ENCODE data around the gene HIVEP1. TPM values are rescaled to one million over a fixed set of nuclear protein-coding genes. Genes with fewer than 3 reads are reported as not detected.

Gene HIVEP1
- total RNA-seq, 1 experiment from 2014 or later = 6.6 TPM

GRCh38 chr6:12165722-12166280 lies 153.7 kb downstream of the HIVEP1 start:
- ATAC-seq = no peak
- CTCF ChIA-PET = no interaction called here
- BruUV-seq (replicated peaks) = no TSS peak
- Histone ChIP-seq H3K36me3 (ENCODE audit: low read depth, low read length) (no peaks in the 10 kb centered on the region), H3K9me2 (replicated peaks; ENCODE audit: low read length) (no peaks in the 10 kb centered on the region), H3K4me1 (ENCODE audit: insufficient read depth, low read length) (peaks cover 7% of the 10 kb centered on the region), H3K9me3 (ENCODE audit: low read length) (no peaks in the 10 kb centered on the region), H3K27ac (ENCODE audit: low read length) (no peak overlapping the region), H3F3A (ENCODE audit: low read length, unreplicated experiment) (no peaks in the 10 kb centered on the region), H3K9ac (ENCODE audit: low read length) (no peak overlapping the region), H3K4me2 (ENCODE audit: low read length) (no peak overlapping the region), H2AFZ (ENCODE audit: low read length) (no peak overlapping the region), H3K4me3 (ENCODE audit: low read length) (no peak overlapping the region), H3K27me3 (ENCODE audit: low read length) (no peaks in the 10 kb centered on the region), H4K20me1 (ENCODE audit: low read length) (no peaks in the 10 kb centered on the region), H3K79me2 (ENCODE audit: low read length) (no peaks in the 10 kb centered on the region)
- POLR2A ChIA-PET (ENCODE audit: unreplicated experiment) = no interaction called here
- no peak for DNase-seq
- TF ChIP-seq EZH2 (IDR thresholded peaks at IDR 0.05; ENCODE audit: low read length, unreplicated experiment) = no peak
- no peak for TF ChIP-seq EZH2phosphoT487 (IDR thresholded peaks at IDR 0.05; ENCODE audit: borderline replicate concordance, low read length)
- TF ChIP-seq CTCF (conservative IDR thresholded peaks at IDR 0.05; ENCODE audit: low read depth, low read length) = no peak
- intact Hi-C loops (cut with micrococcal nuclease) = no loop called here

- Histone ChIP-seq H3K9me2 (replicated peaks; ENCODE audit: low read length) (no peaks in the 10 kb centered on the region), H3K36me3 (ENCODE audit: low read depth, low read length) (no peaks in the 10 kb centered on the region), H3K27ac (ENCODE audit: low read length) (no peak overlapping the region), H3K27me3 (ENCODE audit: low read length) (no peaks in the 10 kb centered on the region), H2AFZ (ENCODE audit: low read length) (no peak overlapping the region), H3K4me2 (ENCODE audit: low read length) (no peak overlapping the region), H3F3A (ENCODE audit: low read length, unreplicated experiment) (no peaks in the 10 kb centered on the region), H3K4me1 (ENCODE audit: insufficient read depth, low read length) (peaks cover 1% of the 10 kb centered on the region), H3K9me3 (ENCODE audit: low read length) (no peaks in the 10 kb centered on the region), H3K4me3 (ENCODE audit: low read length) (no peak overlapping the region), H3K79me2 (ENCODE audit: low read length) (no peaks in the 10 kb centered on the region), H4K20me1 (ENCODE audit: low read length) (no peaks in the 10 kb centered on the region), H3K9ac (ENCODE audit: low read length) (no peak overlapping the region)
- ATAC-seq (no peak), DNase-seq (no peak)
- CTCF ChIA-PET = no interaction called here
- POLR2A ChIA-PET (ENCODE audit: unreplicated experiment) = no interaction called here
- intact Hi-C loops (cut with micrococcal nuclease) = no loop called here
- BruUV-seq (replicated peaks) = no TSS peak
- no peak for TF ChIP-seq EZH2 (IDR thresholded peaks at IDR 0.05; ENCODE audit: low read length, unreplicated experiment)
- TF ChIP-seq EZH2phosphoT487 (IDR thresholded peaks at IDR 0.05; ENCODE audit: borderline replicate concordance, low read length) = no peak
- no peak for TF ChIP-seq CTCF (conservative IDR thresholded peaks at IDR 0.05; ENCODE audit: low read depth, low read length)
Measured at GRCh38 chr6:12169377-12169776, 157.3 kb downstream of the HIVEP1 start.

GRCh38 chr6:12170351-12171092 lies 158.4 kb downstream of the HIVEP1 start:
- H3K9me3 ChIP-seq (ENCODE audit: low read length) = no peaks in the 10 kb centered on the region
- intact Hi-C loops (cut with micrococcal nuclease) = no loop called here
- no peak overlapping the region for H3K9ac ChIP-seq (ENCODE audit: low read length)
- DNase-seq (no peak), ATAC-seq (no peak)
- no peaks in the 10 kb centered on the region for H3K36me3 ChIP-seq (ENCODE audit: low read depth, low read length)
- H3K79me2 ChIP-seq (ENCODE audit: low read length) = no peaks in the 10 kb centered on the region
- ChIA-PET CTCF (no interaction called here), POLR2A (ENCODE audit: unreplicated experiment) (no interaction called here)
- no peak overlapping the region for H3K27ac ChIP-seq (ENCODE audit: low read length)
- H2AFZ ChIP-seq (ENCODE audit: low read length) = no peak overlapping the region
- H3K4me3 ChIP-seq (ENCODE audit: low read length) = no peak overlapping the region
- H3K4me2 ChIP-seq (ENCODE audit: low read length) = no peak overlapping the region
- BruUV-seq (replicated peaks) = no TSS peak
- no peaks in the 10 kb centered on the region for H3K9me2 ChIP-seq (replicated peaks; ENCODE audit: low read length)
- peaks cover 11% of the 10 kb centered on the region for H3K4me1 ChIP-seq (ENCODE audit: insufficient read depth, low read length)
- no peaks in the 10 kb centered on the region for H3F3A ChIP-seq (ENCODE audit: low read length, unreplicated experiment)
- no peaks in the 10 kb centered on the region for H3K27me3 ChIP-seq (ENCODE audit: low read length)
- no peak for TF ChIP-seq EZH2 (IDR thresholded peaks at IDR 0.05; ENCODE audit: low read length, unreplicated experiment)
- TF ChIP-seq EZH2phosphoT487 (IDR thresholded peaks at IDR 0.05; ENCODE audit: borderline replicate concordance, low read length) = no peak
- TF ChIP-seq CTCF (conservative IDR thresholded peaks at IDR 0.05; ENCODE audit: low read depth, low read length) = no peak
- H4K20me1 ChIP-seq (ENCODE audit: low read length) = no peaks in the 10 kb centered on the region
